Hepatocyte (in vitro differentiated cells): ENCODE measurements around the gene COL8A2.

Source experiments
- CTCF ChIP-seq: fragments of 200-600 bp; sonication (generic); IDR thresholded peaks from 2 replicates; pipeline ENCODE4 v1.5.1; 2016; ENCODE audit warnings: antibody characterized with exemption, mild to moderate bottlenecking; ENCODE audit not compliant: poor library complexity
- EZH2 ChIP-seq: fragments of 200-600 bp; sonication (generic); IDR thresholded peaks from 2 replicates; pipeline ENCODE4 v1.6.1; 2016; ENCODE audit warnings: antibody characterized with exemption, mild to moderate bottlenecking, borderline replicate concordance

GRCh38 chr1:36160949-36161485 lies 36.0 kb upstream of the COL8A2 start:
- TF ChIP-seq CTCF (peak; percentile 29), EZH2 (no peak)
